HG03095 (cell line): ENCODE data around the gene CETP.

Source experiments
- ATAC-seq: cut with Tn5 transposase; IDR thresholded peaks from one replicate; pipeline ENCODE4 v1.9.1; 2021; ENCODE audit warnings: moderate library complexity; ENCODE audit not compliant: unreplicated experiment

The CETP gene

DNA sequence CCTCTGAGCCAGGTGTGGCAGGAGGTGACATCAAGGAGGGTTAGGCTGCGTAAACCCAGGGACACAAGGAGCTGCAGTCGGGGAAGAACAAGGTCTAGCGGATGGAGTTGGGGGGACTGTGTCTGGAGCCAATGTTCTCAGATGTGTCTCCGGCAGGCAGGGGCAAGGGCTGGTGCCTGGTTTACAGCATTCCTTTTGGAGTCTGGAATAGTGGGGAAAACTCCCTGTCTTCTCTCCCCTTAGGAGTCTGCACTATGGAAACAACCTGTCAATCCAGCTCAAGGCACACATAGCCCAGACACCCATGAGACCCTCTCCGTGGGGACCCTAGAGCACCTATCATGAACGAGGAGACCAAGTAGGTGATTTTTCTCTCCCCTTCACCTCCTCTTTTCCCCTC is 55.1 kb downstream of the CETP start:
- ATAC-seq: no peak

DNA sequence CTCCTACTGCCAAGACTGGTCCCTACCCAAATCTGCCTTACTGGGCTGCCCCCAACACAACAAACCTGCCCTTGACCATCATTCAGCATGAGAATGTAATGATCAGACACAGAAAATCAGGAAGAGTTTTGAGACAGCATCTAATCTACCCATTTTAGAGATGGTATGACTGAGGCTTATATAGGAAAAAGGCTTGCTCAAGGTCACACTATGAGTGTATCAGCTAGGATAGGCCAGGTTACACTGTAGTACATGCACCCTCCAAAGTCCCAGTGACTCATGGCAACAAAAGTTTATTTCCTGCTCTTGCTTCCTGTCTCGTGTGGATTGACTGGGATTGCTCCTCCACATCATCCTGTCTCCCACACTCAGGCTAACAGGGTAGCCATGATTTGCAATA is 55.5 kb downstream of the CETP start:
- no peak for ATAC-seq

GRCh38 chr16:57019746-57020145 is 58.0 kb downstream of the CETP start:
- ATAC-seq: no peak

- ATAC-seq: no peak
Measured at GRCh38 chr16:57020651-57021050, 58.9 kb downstream of the CETP start.

- ATAC-seq: no peak
Measured at GRCh38 chr16:57021757-57022156, 60.0 kb downstream of the CETP start.

GRCh38 chr16:57022445-57022844 is 60.7 kb downstream of the CETP start:
- ATAC-seq: no peak

GRCh38 chr16:57023541-57024249 is 61.9 kb downstream of the CETP start:
- no peak for ATAC-seq

GRCh38 chr16:57024894-57025680 is 63.3 kb downstream of the CETP start:
- ATAC-seq: no peak

GRCh38 chr16:57025941-57026777 is 64.4 kb downstream of the CETP start:
- ATAC-seq: no peak

DNA sequence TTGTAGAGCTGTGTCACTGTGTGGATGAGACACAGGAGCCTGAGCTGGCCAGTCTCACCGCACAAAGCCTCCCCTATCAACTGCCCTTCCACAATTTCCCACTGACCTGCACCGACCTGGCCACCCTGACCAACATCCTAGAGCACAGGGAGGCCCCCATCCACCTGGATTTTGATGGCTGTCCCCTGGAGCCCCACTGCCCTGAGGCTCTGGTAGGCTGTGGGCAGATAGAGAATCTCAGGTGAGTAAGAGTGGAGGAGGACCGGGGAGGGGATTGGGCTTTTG is 65.0 kb downstream of the CETP start:
- ATAC-seq: no peak

- no peak for ATAC-seq
Measured at GRCh38 chr16:57027067-57027466, 65.3 kb downstream of the CETP start.

DNA sequence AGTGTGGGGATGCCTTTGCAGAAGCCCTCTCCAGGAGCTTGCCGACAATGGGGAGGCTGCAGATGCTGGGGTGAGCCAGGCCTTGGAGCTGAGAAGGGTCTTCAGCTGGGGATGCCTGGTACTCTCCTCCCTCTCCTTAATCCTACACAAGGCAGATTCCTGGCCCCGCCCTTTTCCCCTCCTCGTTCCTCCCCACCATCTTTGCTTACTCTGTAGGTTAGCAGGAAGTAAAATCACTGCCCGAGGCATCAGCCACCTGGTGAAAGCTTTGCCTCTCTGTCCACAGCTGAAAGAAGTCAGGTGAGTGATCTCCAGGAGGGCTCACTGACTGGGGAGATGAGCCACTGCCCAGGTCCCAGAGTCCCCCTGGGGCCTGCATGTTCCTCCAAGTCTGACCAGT is 66.3 kb downstream of the CETP start:
- ATAC-seq: no peak

- no peak for ATAC-seq
Measured at GRCh38 chr16:57029161-57030160, 67.7 kb downstream of the CETP start.

DNA sequence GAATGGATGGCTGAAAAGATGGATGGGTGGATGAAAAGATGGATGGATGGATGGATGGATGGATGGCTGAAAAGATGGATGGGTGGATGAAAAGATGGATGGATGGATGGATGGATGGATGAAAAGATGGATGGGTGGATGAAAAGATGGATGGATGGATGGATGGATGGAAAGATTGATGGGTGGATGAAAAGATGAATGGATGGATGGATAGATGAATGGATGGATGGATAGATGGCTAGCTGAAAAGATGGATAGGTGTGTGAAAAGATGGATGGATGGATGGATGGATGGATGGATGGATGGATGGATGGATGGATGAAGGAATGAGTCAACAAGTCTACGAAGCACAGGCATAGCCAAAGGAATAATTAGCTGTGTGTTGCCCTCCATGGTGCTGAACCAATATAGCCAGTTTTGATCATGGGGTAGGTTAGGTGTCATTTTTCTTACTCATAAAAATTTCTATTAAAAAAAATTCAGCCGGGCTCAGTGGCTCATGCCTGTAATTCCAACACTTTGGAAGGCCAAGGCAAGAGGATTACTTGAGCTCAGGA is 68.7 kb downstream of the CETP start:
- no peak for ATAC-seq

GRCh38 chr16:57031156-57031555 is 69.4 kb downstream of the CETP start:
- ATAC-seq: no peak

DNA sequence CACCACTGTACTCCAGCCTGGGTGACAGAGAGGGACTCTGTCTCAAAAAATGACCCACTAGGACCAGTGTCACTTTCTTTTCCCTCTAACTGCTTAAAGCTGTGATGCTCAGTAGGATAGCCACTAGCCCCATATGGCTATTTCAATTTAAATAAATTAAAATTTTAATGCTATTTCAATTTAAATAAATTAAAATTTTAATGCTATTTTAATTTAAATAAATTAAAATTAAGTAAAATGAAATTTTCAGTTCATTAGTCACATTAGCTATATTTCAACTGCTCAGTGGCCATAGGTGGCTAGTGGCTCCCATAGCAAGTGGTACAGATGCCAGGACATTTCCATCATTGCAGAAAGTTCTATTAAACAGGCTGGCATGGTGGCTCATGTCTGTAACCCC is 70.6 kb downstream of the CETP start:
- ATAC-seq: no peak

DNA sequence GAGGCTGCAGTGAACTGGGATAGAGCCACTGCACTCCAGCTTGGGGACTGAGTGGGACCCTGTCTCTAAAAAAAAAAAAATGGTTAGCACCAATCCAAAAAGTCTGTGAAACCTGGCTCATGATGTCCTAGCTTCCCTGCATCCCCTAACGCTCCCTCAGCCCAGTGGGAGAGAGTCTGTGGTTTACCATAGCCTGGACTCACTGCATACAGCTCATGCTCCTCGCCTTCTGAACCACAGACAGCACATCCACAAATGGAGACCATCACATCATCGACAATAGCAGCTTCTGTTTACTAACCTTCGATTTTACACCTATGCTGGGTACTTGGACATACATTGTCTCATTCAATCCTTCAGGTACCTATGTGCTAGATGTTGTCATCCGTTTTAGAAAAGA is 71.2 kb downstream of the CETP start:
- ATAC-seq: no peak
